Suprapubic skin (tissue), 4 donors: ENCODE data around the gene TOR1A.

ENCODE experiments used
- EP300 ChIP-seq: sonication (generic); formaldehyde crosslinking; IDR thresholded peaks from one replicate; pipeline ENCODE4 v1.6.1; 2017; ENCODE audit warnings: antibody characterized with exemption
- POLR2A ChIP-seq, 2 donors: fragments of 450-650 bp; IDR thresholded peaks; one replicate each; pipeline ENCODE4 v1.6.1; 2017; ENCODE audit warnings: antibody characterized with exemption in 2 of 2, mild to moderate bottlenecking in 2 of 2, moderate library complexity in 2 of 2
- POLR2AphosphoS5 ChIP-seq, 3 donors: sonication (generic); formaldehyde crosslinking; IDR thresholded peaks; one replicate each; pipeline ENCODE4 v1.6.1; 2017; ENCODE audit warnings: antibody characterized with exemption in 3 of 3
- TF ChIP-seq, protein P1 (sequence below), 2 donors: fragments of 200-600 bp in 1 of 2; fragments of 450-650 bp in 1 of 2; sonication (generic) in 1 of 2; IDR thresholded peaks; one replicate each; pipeline ENCODE4 v1.5.1; 2016 to 2019; ENCODE audit warnings: antibody characterized with exemption in 2 of 2, mild to moderate bottlenecking in 1 of 2, moderate library complexity in 1 of 2

DNA sequence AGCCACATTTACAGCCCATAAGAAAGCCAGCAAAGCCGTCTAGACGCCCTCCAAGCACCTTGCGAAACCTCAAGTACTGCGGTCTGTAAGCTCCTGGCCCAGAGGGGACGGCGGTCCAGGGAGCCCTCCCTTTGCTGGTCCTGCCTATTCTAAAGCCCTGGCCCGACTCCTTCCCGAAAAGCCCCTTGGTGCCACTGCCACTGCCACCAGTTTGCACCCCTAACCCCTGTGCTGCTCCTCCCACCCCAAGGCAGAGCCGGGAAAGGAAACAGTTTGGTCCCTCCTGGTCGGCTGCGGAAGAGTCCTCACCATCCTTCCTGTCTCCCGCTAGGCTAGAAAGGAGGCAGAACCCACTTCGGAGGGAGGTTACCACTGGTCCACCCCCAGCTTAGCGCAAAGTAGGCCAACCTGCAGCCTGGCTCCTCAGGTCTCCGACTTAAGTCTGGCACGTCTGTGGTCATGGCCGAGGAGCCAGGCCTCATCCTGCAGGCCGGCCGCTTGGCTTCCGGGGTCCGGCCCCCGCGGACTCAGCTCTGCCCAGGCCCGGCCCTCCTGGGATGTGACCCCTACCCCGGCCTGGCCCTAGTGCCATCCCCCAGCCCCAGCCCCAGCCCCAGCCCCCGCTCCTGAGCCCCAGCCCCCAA is 916 bp downstream of the TOR1A start:
- TF ChIP-seq POLR2A (IDR thresholded peaks at IDR 0.05), result no peak
- TF ChIP-seq, protein P1, sequence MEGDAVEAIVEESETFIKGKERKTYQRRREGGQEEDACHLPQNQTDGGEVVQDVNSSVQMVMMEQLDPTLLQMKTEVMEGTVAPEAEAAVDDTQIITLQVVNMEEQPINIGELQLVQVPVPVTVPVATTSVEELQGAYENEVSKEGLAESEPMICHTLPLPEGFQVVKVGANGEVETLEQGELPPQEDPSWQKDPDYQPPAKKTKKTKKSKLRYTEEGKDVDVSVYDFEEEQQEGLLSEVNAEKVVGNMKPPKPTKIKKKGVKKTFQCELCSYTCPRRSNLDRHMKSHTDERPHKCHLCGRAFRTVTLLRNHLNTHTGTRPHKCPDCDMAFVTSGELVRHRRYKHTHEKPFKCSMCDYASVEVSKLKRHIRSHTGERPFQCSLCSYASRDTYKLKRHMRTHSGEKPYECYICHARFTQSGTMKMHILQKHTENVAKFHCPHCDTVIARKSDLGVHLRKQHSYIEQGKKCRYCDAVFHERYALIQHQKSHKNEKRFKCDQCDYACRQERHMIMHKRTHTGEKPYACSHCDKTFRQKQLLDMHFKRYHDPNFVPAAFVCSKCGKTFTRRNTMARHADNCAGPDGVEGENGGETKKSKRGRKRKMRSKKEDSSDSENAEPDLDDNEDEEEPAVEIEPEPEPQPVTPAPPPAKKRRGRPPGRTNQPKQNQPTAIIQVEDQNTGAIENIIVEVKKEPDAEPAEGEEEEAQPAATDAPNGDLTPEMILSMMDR (IDR thresholded peaks at IDR 0.05), result no peak
- no peak for TF ChIP-seq POLR2AphosphoS5 (IDR thresholded peaks at IDR 0.05)
- TF ChIP-seq EP300, result no peak
